Esophagus muscularis mucosa (tissue), 4 donors: ENCODE results near the gene MFAP3.

ENCODE experiments used
- EP300 ChIP-seq: sonication (generic); formaldehyde crosslinking; IDR thresholded peaks from one replicate; pipeline ENCODE4 v1.6.1; 2017; ENCODE audit warnings: antibody characterized with exemption
- POLR2A ChIP-seq: fragments of 450-650 bp; IDR thresholded peaks from one replicate; pipeline ENCODE4 v1.6.1; 2017; ENCODE audit warnings: antibody characterized with exemption, moderate library complexity, mild to moderate bottlenecking, low read depth
- TF ChIP-seq, protein P1 (sequence below), 3 experiments: fragments of 200-600 bp in 2 of 3; fragments of 450-650 bp in 1 of 3; sonication (generic) in 2 of 3; IDR thresholded peaks; one replicate each; pipeline ENCODE4 v1.5.1; 2017 to 2019; ENCODE audit warnings: antibody characterized with exemption in 3 of 3, mild to moderate bottlenecking in 2 of 3, moderate library complexity in 1 of 3

GRCh38 chr5:154092356-154093141, 53.8 kb downstream of the MFAP3 start:
- no peak for TF ChIP-seq POLR2A
- no peak for TF ChIP-seq EP300
- TF ChIP-seq, protein P1, sequence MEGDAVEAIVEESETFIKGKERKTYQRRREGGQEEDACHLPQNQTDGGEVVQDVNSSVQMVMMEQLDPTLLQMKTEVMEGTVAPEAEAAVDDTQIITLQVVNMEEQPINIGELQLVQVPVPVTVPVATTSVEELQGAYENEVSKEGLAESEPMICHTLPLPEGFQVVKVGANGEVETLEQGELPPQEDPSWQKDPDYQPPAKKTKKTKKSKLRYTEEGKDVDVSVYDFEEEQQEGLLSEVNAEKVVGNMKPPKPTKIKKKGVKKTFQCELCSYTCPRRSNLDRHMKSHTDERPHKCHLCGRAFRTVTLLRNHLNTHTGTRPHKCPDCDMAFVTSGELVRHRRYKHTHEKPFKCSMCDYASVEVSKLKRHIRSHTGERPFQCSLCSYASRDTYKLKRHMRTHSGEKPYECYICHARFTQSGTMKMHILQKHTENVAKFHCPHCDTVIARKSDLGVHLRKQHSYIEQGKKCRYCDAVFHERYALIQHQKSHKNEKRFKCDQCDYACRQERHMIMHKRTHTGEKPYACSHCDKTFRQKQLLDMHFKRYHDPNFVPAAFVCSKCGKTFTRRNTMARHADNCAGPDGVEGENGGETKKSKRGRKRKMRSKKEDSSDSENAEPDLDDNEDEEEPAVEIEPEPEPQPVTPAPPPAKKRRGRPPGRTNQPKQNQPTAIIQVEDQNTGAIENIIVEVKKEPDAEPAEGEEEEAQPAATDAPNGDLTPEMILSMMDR (IDR thresholded peaks at IDR 0.05) = no peak
